ENCODE measurements around the gene HDAC2. TPM values are rescaled to one million over a fixed set of nuclear protein-coding genes. Genes with fewer than 3 reads are reported as not detected.

HDAC2 gene
- total RNA-seq (2016; rRNA removed; fragmentation: Illumina TruSeq; extraction: Trizol) (99.6 and 170 TPM in 2 replicates), polyA plus RNA-seq (2011; rRNA removed) (72.0 and 114 TPM in 2 replicates), polyA minus RNA-seq (2011; rRNA and poly(A)+ RNA removed; ENCODE audit: low replicate concordance) (74.4 and 82.8 TPM in 2 replicates), Bru-seq, nascent RNA (percentile 95 among the genes with signal in this experiment), BruChase-seq, experiment 1, labeled RNA remaining after a 6-hour chase (percentile 93 among the genes with signal in this experiment), BruChase-seq, experiment 2, labeled RNA remaining after a 2-hour chase (percentile 92 among the genes with signal in this experiment)
- 13.4 and 18.2 TPM in 2 replicates for total RNA-seq (2016; cell fraction: cytosol; rRNA removed; fragmentation: Illumina TruSeq; extraction: Trizol; ENCODE audit: low read depth)
- 100 and 169 TPM in 2 replicates for total RNA-seq (2016; cell fraction: insoluble cytoplasmic fraction; rRNA removed; fragmentation: Illumina TruSeq; extraction: Trizol)
- 32.7 and 41.5 TPM in 2 replicates for total RNA-seq (2016; cell fraction: membrane; rRNA removed; fragmentation: Illumina TruSeq; extraction: Trizol)
- total RNA-seq (2016; cell fraction: nucleus; rRNA removed; fragmentation: Illumina TruSeq; extraction: Trizol): 71.4 and 71.5 TPM in 2 replicates
- 55.6 and 87.9 TPM in 2 replicates for polyA plus RNA-seq (2011; cell fraction: cytosol; rRNA removed)
- 32.5 and 37.3 TPM in 2 replicates for polyA plus RNA-seq (2011; cell fraction: nucleus; rRNA removed)
- 131 and 160 TPM in 2 replicates for polyA plus RNA-seq (2012)
- polyA plus RNA-seq (2016; cell fraction: cytosol; fragmentation: Illumina TruSeq; extraction: Trizol; ENCODE audit: low read depth): 12.6 TPM in 2 replicates
- 222 and 244 TPM in 2 replicates for polyA plus RNA-seq (2016; cell fraction: insoluble cytoplasmic fraction; fragmentation: Illumina TruSeq; extraction: Trizol; ENCODE audit: low read depth)
- 18.9 and 24.6 TPM in 2 replicates for polyA plus RNA-seq (2016; cell fraction: membrane; fragmentation: Illumina TruSeq; extraction: Trizol; ENCODE audit: low read depth)
- 110 and 116 TPM in 2 replicates for polyA plus RNA-seq (2016; cell fraction: nucleus; fragmentation: Illumina TruSeq; extraction: Trizol; ENCODE audit: insufficient read depth, low read depth)
- 103 and 123 TPM in 2 replicates for polyA minus RNA-seq (2011; cell fraction: cytosol; rRNA and poly(A)+ RNA removed)
- 90.6 and 114 TPM in 2 replicates for polyA minus RNA-seq (2011; cell fraction: nucleus; rRNA and poly(A)+ RNA removed)
- long read RNA-seq, experiment 1, full-length matches to known transcripts: 110 of 193 reads
- long read RNA-seq, experiment 1, partial matches to known transcripts: 69 of 193 reads
- long read RNA-seq, experiment 1, other reads (novel, unspliced or antisense): 14 of 193 reads
- long read RNA-seq, experiment 2, full-length matches to known transcripts: 60 of 125 reads
- long read RNA-seq, experiment 2, partial matches to known transcripts: 54 of 125 reads
- long read RNA-seq, experiment 2, other reads (novel, unspliced or antisense): 11 of 125 reads

DNA sequence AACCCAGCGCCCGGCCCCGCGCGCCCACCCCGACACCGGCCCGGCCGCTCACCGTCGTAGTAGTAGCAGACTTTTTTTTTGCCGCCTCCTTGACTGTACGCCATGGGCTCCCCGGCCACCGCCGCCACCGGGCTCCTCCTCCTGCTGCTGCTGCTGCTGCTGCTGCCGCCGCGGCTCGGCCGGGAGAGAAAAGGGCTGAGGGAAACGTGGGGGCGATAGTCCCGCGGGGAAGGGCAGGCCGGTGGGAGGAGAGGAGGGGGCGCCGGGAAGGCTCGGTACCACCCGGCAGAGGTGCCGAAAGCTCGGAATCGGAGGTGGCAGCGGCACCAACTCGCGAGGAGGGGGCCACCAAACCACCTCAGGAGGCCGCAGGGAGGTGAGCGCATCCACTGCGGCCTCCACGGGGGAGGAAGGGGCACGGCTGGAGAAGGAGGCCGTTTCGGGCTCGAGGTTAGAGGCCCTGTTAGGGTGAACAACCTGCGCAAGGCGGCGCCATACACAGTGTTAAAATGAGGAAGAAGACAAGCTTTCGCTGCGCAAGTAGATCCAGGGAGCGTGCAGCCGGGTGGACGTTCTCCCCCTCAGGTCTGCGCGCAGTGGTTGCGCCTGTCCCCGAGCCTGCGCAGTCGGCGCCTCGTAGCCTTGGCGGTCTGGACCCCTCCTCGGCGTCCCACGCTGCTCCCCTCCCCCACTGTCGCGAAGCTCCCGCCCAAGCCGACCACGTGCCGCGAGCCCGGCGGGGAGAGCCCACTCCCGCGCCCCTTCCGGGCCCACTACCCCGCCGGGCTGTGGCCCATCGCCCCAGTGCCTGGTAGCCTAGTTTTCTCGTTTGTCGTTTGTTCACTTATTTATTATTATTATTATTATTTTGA lies at the start of gene HDAC2:
HDAC2 (minus strand) TSS at position 344 of the 872 bp plus-strand sequence; CDS start at position 104, 240 bp downstream.
- ChIA-PET CTCF (ENCODE audit: low intra/inter-chr PET ratio, low total read pairs) (no interaction called here), POLR2A (interaction anchor here (0.7 to 1.4 kb wide), 5 partner anchors 10 to 372 kb away, joined by 3 to 7 read pairs (median 3); no protein-coding TSS in a partner anchor)
- ATAC-seq (peak; percentile 84), FAIRE-seq (peak; percentile 64), DNase-seq (ENCODE audit: low spot score) (peak; percentile 67)
- Histone ChIP-seq H3K27me3 (ENCODE audit: control insufficient read depth in 1 of 2, insufficient read depth in 2 of 2, low read length in 2 of 2) (no peaks in the 10 kb centered on the region; a peak in 1 of 5 replicates), H3K27ac (ENCODE audit: extremely low read length, insufficient read depth, low read length) (peak within 1 kb of the TSS; percentile 93), H2AFZ (ENCODE audit: low read length) (peak within 1 kb of the TSS; percentile 99), H3K4me3 (replicated peaks in 1 of 3; ENCODE audit: insufficient read depth in 1 of 3, low read depth in 2 of 3, low read length in 3 of 3) (peak within 1 kb of the TSS; percentile 85 to 88 (median 86)), H4K20me1 (ENCODE audit: insufficient read depth, low read length) (peaks cover 37% of the 10 kb centered on the region), H3K79me2 (ENCODE audit: insufficient read depth, low read length) (peaks cover 50% of the 10 kb centered on the region), H3K4me1 (ENCODE audit: insufficient read depth, low read length) (peaks cover 50% of the 10 kb centered on the region), H3K9ac (ENCODE audit: insufficient read depth, low read depth, low read length) (peak within 1 kb of the TSS; percentile 97), H3K36me3 (replicated peaks in 1 of 2; ENCODE audit: control insufficient read depth in 1 of 2, insufficient read depth in 2 of 2, low read length in 2 of 2) (no peaks in the 10 kb centered on the region), H3K4me2 (ENCODE audit: low read depth, low read length) (peak within 1 kb of the TSS; percentile 61), H3K9me3 (ENCODE audit: low read length) (no peaks in the 10 kb centered on the region)
- no TSS peak for BruUV-seq (replicated peaks)
- 3% methylated on average over 43 of the region's 82 CpGs for WGBS (ENCODE audit: low lambda C conversion rate)
- intact Hi-C loops (cut with micrococcal nuclease; ENCODE audit: unreplicated experiment) (loop anchor here (10.0 kb wide), 1 partner anchor 194 kb away; no protein-coding TSS in a partner anchor), in situ Hi-C loops (cut with HindIII; ENCODE audit: extremely low pct_ligation_motif_present, low pct_unique_long_range_greater_than_20kb) (loop anchor here (10.0 kb wide), 1 partner anchor 1574 kb away; no protein-coding TSS in a partner anchor)
- TF ChIP-seq, protein P1, sequence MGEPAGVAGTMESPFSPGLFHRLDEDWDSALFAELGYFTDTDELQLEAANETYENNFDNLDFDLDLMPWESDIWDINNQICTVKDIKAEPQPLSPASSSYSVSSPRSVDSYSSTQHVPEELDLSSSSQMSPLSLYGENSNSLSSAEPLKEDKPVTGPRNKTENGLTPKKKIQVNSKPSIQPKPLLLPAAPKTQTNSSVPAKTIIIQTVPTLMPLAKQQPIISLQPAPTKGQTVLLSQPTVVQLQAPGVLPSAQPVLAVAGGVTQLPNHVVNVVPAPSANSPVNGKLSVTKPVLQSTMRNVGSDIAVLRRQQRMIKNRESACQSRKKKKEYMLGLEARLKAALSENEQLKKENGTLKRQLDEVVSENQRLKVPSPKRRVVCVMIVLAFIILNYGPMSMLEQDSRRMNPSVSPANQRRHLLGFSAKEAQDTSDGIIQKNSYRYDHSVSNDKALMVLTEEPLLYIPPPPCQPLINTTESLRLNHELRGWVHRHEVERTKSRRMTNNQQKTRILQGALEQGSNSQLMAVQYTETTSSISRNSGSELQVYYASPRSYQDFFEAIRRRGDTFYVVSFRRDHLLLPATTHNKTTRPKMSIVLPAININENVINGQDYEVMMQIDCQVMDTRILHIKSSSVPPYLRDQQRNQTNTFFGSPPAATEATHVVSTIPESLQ (CRISPR knock-in tag; conservative IDR thresholded peaks at IDR 0.05): no peak; the same call in 1 of the 2 replicates
- TF ChIP-seq TRIM24 (CRISPR knock-in tag; IDR thresholded peaks at IDR 0.05) (0 out of 2 replicates have a peak, but pooled peaks have one; percentile 30), PHB2 (IDR thresholded peaks at IDR 0.05; ENCODE audit: partially characterized antibody) (no peak), RAD51 (IDR thresholded peaks at IDR 0.05; ENCODE audit: borderline replicate concordance) (no peak), ZSCAN20 (CRISPR knock-in tag; IDR thresholded peaks at IDR 0.05; ENCODE audit: borderline replicate concordance) (peak; percentile 98), ZNF674 (CRISPR knock-in tag; IDR thresholded peaks at IDR 0.05; ENCODE audit: low read depth) (peak; percentile 92)
- TF ChIP-seq, protein P2, sequence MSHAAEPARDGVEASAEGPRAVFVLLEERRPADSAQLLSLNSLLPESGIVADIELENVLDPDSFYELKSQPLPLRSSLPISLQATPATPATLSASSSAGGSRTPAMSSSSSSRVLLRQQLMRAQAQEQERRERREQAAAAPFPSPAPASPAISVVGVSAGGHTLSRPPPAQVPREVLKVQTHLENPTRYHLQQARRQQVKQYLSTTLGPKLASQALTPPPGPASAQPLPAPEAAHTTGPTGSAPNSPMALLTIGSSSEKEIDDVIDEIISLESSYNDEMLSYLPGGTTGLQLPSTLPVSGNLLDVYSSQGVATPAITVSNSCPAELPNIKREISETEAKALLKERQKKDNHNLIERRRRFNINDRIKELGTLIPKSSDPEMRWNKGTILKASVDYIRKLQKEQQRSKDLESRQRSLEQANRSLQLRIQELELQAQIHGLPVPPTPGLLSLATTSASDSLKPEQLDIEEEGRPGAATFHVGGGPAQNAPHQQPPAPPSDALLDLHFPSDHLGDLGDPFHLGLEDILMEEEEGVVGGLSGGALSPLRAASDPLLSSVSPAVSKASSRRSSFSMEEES (CRISPR knock-in tag; IDR thresholded peaks at IDR 0.05): peak; percentile 94
- TF ChIP-seq, protein P3, sequence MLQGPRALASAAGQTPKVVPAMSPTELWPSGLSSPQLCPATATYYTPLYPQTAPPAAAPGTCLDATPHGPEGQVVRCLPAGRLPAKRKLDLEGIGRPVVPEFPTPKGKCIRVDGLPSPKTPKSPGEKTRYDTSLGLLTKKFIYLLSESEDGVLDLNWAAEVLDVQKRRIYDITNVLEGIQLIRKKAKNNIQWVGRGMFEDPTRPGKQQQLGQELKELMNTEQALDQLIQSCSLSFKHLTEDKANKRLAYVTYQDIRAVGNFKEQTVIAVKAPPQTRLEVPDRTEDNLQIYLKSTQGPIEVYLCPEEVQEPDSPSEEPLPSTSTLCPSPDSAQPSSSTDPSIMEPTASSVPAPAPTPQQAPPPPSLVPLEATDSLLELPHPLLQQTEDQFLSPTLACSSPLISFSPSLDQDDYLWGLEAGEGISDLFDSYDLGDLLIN (CRISPR knock-in tag; IDR thresholded peaks at IDR 0.05; ENCODE audit: borderline replicate concordance): peak; percentile 93; the same call in 1 of the 2 replicates
- TF ChIP-seq, protein P4, sequence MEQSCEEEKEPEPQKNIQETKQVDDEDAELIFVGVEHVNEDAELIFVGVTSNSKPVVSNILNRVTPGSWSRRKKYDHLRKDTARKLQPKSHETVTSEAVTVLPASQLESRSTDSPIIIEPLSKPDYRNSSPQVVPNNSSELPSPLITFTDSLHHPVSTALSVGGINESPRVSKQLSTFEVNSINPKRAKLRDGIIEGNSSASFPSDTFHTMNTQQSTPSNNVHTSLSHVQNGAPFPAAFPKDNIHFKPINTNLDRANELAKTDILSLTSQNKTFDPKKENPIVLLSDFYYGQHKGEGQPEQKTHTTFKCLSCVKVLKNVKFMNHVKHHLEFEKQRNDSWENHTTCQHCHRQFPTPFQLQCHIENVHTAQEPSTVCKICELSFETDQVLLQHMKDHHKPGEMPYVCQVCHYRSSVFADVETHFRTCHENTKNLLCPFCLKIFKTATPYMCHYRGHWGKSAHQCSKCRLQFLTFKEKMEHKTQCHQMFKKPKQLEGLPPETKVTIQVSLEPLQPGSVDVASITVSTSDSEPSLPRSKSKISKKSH (CRISPR knock-in tag; IDR thresholded peaks at IDR 0.05; ENCODE audit: borderline replicate concordance): peak; percentile 83
